ENCODE measurements around the gene ANAPC10. TPM values are rescaled to one million over a fixed set of nuclear protein-coding genes. Genes with fewer than 3 reads are reported as not detected.

Gene ANAPC10
- total and polyA plus RNA-seq, 2 experiments from 2014 or later = 34.4 to 59.2 TPM

GRCh38 chr4:145125396-145125795 is 27.4 kb upstream of the ANAPC10 start (continued):
- TF ChIP-seq ZNF462 (CRISPR knock-in tag; IDR thresholded peaks at IDR 0.05) (no peak), NANOG (IDR thresholded peaks at IDR 0.05; ENCODE audit: borderline replicate concordance) (no peak), CREB1 (CRISPR knock-in tag; IDR thresholded peaks at IDR 0.05; ENCODE audit: low read depth) (no peak)
- TF ChIP-seq, protein P1, sequence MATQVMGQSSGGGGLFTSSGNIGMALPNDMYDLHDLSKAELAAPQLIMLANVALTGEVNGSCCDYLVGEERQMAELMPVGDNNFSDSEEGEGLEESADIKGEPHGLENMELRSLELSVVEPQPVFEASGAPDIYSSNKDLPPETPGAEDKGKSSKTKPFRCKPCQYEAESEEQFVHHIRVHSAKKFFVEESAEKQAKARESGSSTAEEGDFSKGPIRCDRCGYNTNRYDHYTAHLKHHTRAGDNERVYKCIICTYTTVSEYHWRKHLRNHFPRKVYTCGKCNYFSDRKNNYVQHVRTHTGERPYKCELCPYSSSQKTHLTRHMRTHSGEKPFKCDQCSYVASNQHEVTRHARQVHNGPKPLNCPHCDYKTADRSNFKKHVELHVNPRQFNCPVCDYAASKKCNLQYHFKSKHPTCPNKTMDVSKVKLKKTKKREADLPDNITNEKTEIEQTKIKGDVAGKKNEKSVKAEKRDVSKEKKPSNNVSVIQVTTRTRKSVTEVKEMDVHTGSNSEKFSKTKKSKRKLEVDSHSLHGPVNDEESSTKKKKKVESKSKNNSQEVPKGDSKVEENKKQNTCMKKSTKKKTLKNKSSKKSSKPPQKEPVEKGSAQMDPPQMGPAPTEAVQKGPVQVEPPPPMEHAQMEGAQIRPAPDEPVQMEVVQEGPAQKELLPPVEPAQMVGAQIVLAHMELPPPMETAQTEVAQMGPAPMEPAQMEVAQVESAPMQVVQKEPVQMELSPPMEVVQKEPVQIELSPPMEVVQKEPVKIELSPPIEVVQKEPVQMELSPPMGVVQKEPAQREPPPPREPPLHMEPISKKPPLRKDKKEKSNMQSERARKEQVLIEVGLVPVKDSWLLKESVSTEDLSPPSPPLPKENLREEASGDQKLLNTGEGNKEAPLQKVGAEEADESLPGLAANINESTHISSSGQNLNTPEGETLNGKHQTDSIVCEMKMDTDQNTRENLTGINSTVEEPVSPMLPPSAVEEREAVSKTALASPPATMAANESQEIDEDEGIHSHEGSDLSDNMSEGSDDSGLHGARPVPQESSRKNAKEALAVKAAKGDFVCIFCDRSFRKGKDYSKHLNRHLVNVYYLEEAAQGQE (IDR thresholded peaks at IDR 0.05; ENCODE audit: unreplicated experiment) = no peak

- H3K4me3 Mint-ChIP-seq = no peak overlapping the region
- no peak overlapping the region for H2AFZ ChIP-seq
- peaks cover 70% of the 10 kb centered on the region for H3K36me3 Mint-ChIP-seq (ENCODE audit: low read depth)
- no peaks in the 10 kb centered on the region for H3K27me3 ChIP-seq (ENCODE audit: insufficient read depth)
- peaks cover 18% of the 10 kb centered on the region for H3K79me2 ChIP-seq (replicated peaks; ENCODE audit: insufficient read depth)
- no peak overlapping the region for H3K27ac ChIP-seq (ENCODE audit: low read depth)
- no peaks in the 10 kb centered on the region for H3F3A ChIP-seq (replicated peaks; ENCODE audit: low read depth)
- no peaks in the 10 kb centered on the region for H3K4me1 Mint-ChIP-seq
- peaks cover 7% of the 10 kb centered on the region; the same call in 1 of the 2 replicates for H4K20me1 ChIP-seq (replicated peaks; ENCODE audit: insufficient read depth)
- ATAC-seq (no peak), DNase-seq (ENCODE audit: low spot score) (no peak)
- H3K4me1 ChIP-seq (ENCODE audit: insufficient read depth) = no peaks in the 10 kb centered on the region
- H3K27ac Mint-ChIP-seq = no peak overlapping the region
- no peaks in the 10 kb centered on the region for H3K9me2 ChIP-seq (ENCODE audit: insufficient read depth)
- no peak overlapping the region for H3K4me2 ChIP-seq
- no peaks in the 10 kb centered on the region for H3K27me3 Mint-ChIP-seq (ENCODE audit: insufficient read depth, low read depth, poor library complexity)
- no peaks in the 10 kb centered on the region for H3K9me3 Mint-ChIP-seq
- no peak overlapping the region for H3K4me3 ChIP-seq
- peaks cover 77% of the 10 kb centered on the region for H3K36me3 ChIP-seq (ENCODE audit: insufficient read depth)
- TF ChIP-seq ZNF114 (CRISPR knock-in tag; IDR thresholded peaks at IDR 0.05) (no peak), NANOG (IDR thresholded peaks at IDR 0.05; ENCODE audit: borderline replicate concordance) (no peak)
- TF ChIP-seq, protein P2, sequence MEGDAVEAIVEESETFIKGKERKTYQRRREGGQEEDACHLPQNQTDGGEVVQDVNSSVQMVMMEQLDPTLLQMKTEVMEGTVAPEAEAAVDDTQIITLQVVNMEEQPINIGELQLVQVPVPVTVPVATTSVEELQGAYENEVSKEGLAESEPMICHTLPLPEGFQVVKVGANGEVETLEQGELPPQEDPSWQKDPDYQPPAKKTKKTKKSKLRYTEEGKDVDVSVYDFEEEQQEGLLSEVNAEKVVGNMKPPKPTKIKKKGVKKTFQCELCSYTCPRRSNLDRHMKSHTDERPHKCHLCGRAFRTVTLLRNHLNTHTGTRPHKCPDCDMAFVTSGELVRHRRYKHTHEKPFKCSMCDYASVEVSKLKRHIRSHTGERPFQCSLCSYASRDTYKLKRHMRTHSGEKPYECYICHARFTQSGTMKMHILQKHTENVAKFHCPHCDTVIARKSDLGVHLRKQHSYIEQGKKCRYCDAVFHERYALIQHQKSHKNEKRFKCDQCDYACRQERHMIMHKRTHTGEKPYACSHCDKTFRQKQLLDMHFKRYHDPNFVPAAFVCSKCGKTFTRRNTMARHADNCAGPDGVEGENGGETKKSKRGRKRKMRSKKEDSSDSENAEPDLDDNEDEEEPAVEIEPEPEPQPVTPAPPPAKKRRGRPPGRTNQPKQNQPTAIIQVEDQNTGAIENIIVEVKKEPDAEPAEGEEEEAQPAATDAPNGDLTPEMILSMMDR (conservative IDR thresholded peaks at IDR 0.05; ENCODE audit: low read depth in 2 of 2) = no peak
Measured at GRCh38 chr4:145108128-145108527, 10.1 kb upstream of the ANAPC10 start.

All from GM23338 (cell line).